ENCODE measurements around the gene CDKN2AIPNL. TPM values are rescaled to one million over a fixed set of nuclear protein-coding genes. Genes with fewer than 3 reads are reported as not detected.

Gene CDKN2AIPNL
- total RNA-seq, 1 experiment from 2014 or later: 43.6 TPM

GRCh38 chr5:134451936-134452505 is 40.3 kb upstream of the CDKN2AIPNL start:
- Histone ChIP-seq H3K9me3 (ENCODE audit: control insufficient read depth, insufficient read depth, low read depth, low read length) (no peaks in the 10 kb centered on the region), H3K36me3 (ENCODE audit: control insufficient read depth, insufficient read depth, low read length) (no peaks in the 10 kb centered on the region), H3K27ac (ENCODE audit: low read length) (peak overlapping the region; percentile 54), H3K4me1 (ENCODE audit: control insufficient read depth, insufficient read depth, low read length) (peaks cover 18% of the 10 kb centered on the region), H3K4me3 (ENCODE audit: low read depth in 2 of 2, low read length in 2 of 2) (no peak overlapping the region), H3K27me3 (ENCODE audit: control insufficient read depth, insufficient read depth, low read length) (no peaks in the 10 kb centered on the region)
- ChIA-PET CTCF (no interaction called here), POLR2A (no interaction called here)
- BruUV-seq (replicated peaks): no TSS peak
- no peak for DNase-seq (ENCODE audit: low read depth, low spot score)
- intact Hi-C loops (cut with micrococcal nuclease; ENCODE audit: unreplicated experiment) (no loop called here), in situ Hi-C loops (cut with HindIII; ENCODE audit: low pct_unique_long_range_greater_than_20kb, low sequenced_read_pairs) (no loop called here)
- TF ChIP-seq, protein P1, sequence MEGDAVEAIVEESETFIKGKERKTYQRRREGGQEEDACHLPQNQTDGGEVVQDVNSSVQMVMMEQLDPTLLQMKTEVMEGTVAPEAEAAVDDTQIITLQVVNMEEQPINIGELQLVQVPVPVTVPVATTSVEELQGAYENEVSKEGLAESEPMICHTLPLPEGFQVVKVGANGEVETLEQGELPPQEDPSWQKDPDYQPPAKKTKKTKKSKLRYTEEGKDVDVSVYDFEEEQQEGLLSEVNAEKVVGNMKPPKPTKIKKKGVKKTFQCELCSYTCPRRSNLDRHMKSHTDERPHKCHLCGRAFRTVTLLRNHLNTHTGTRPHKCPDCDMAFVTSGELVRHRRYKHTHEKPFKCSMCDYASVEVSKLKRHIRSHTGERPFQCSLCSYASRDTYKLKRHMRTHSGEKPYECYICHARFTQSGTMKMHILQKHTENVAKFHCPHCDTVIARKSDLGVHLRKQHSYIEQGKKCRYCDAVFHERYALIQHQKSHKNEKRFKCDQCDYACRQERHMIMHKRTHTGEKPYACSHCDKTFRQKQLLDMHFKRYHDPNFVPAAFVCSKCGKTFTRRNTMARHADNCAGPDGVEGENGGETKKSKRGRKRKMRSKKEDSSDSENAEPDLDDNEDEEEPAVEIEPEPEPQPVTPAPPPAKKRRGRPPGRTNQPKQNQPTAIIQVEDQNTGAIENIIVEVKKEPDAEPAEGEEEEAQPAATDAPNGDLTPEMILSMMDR (IDR thresholded peaks at IDR 0.05): no peak
- TF ChIP-seq SIN3A (IDR thresholded peaks at IDR 0.05; ENCODE audit: borderline replicate concordance, insufficient read depth, low read depth, low read length): no peak
- TF ChIP-seq REST (IDR thresholded peaks at IDR 0.05; ENCODE audit: insufficient read depth in 1 of 2, low read depth in 2 of 2, low read length in 1 of 2): no peak
- TF ChIP-seq POLR2AphosphoS5 (IDR thresholded peaks at IDR 0.05; ENCODE audit: low read depth, low read length): no peak
- TF ChIP-seq TCF7L2 (IDR thresholded peaks at IDR 0.05; ENCODE audit: low read depth, low read length): no peak
- peak; percentile 92 for ATAC-seq

DNA sequence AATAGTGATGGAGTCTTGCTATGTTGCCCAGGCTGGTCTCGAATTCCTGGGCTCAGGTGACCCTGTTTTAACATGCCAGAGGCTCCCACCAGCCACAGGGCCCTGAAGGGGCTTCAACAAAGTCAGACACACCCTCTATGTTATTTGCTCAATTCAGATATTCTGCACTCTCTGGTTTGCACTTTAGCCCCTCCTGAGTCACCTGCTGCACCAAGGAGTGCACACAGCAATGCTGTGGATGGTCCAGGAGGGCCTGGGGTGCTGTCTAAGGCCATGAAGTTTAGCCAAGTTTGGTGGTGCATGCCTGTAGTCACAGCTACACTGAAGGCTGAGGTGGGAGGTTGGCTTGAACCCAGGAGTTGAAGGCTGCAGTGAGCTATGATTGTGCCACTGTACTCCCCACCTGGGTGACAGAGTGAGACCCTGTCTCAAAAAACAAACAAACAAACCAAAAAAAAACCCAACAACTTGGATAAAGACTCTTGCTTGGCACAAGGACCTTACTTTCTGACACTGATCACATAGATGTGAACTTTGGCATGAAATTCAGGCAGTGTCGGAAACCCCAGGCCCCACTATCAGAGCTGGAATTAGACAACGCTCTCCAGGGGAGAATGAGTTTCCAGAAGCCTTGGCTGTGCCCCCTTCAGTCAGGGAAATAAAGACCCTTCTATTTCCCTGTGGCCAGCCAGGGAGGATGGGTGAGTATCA is 39.7 kb upstream of the CDKN2AIPNL start:
- peaks cover 18% of the 10 kb centered on the region for H3K4me1 ChIP-seq (ENCODE audit: control insufficient read depth, insufficient read depth, low read length)
- peak overlapping the region; percentile 54 for H3K27ac ChIP-seq (ENCODE audit: low read length)
- H3K9me3 ChIP-seq (ENCODE audit: control insufficient read depth, insufficient read depth, low read depth, low read length): no peaks in the 10 kb centered on the region
- in situ Hi-C loops (cut with HindIII; ENCODE audit: low pct_unique_long_range_greater_than_20kb, low sequenced_read_pairs) (no loop called here), intact Hi-C loops (cut with micrococcal nuclease; ENCODE audit: unreplicated experiment) (no loop called here)
- H3K36me3 ChIP-seq (ENCODE audit: control insufficient read depth, insufficient read depth, low read length): no peaks in the 10 kb centered on the region
- POLR2A ChIA-PET: no interaction called here
- peak; percentile 23 for ATAC-seq
- CTCF ChIA-PET: no interaction called here
- TF ChIP-seq SIN3A (IDR thresholded peaks at IDR 0.05; ENCODE audit: borderline replicate concordance, insufficient read depth, low read depth, low read length) (no peak), REST (IDR thresholded peaks at IDR 0.05; ENCODE audit: insufficient read depth in 1 of 2, low read depth in 2 of 2, low read length in 1 of 2) (no peak), POLR2AphosphoS5 (IDR thresholded peaks at IDR 0.05; ENCODE audit: low read depth, low read length) (no peak), TCF7L2 (IDR thresholded peaks at IDR 0.05; ENCODE audit: low read depth, low read length) (no peak)
- TF ChIP-seq, protein P1 (IDR thresholded peaks at IDR 0.05): no peak
- BruUV-seq (replicated peaks): no TSS peak
- H3K4me3 ChIP-seq (ENCODE audit: low read depth in 2 of 2, low read length in 2 of 2): no peak overlapping the region
- no peaks in the 10 kb centered on the region for H3K27me3 ChIP-seq (ENCODE audit: control insufficient read depth, insufficient read depth, low read length)
- DNase-seq (ENCODE audit: low read depth, low spot score): no peak

Data from Panc1 (cell line).